GM10266 (cell line): ENCODE measurements around the gene ZNF384.
A peak's percentile ranks its signal among the peaks of the same experiment; 100 is the strongest.

ENCODE experiments used
- DNase-seq: peaks from one replicate; pipeline ENCODE4 v3.0.0; 2012; ENCODE audit errors: extremely low spot score
- TF ChIP-seq, protein P1 (sequence below): IDR thresholded peaks from 2 replicates; pipeline ENCODE4 v1.5.1; 2012; ENCODE audit warnings: mild to moderate bottlenecking, low read depth; ENCODE audit not compliant: control insufficient read depth, insufficient read depth; ENCODE audit errors: missing control alignments

The ZNF384 gene

DNA sequence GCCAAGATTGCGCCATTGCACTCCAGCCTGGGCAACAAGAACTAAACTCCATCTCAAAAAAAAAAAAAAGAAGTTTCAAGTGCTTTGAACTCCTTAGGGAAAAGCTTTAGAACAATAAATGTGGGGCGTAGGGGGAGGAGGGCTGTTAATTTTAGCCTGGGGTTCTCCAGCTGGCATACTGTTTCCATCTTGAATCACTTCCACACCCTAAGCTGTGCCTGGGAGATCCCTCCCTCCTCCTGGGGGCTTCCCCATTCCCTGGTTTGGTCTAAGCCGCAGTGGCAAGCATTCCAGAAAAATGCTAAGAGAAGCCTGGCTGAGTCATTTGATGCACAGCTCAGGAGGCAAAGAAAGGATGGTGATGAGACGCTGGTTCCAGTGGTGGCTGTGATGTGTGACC is 2.3 kb upstream of the ZNF384 start:
- TF ChIP-seq, protein P1, sequence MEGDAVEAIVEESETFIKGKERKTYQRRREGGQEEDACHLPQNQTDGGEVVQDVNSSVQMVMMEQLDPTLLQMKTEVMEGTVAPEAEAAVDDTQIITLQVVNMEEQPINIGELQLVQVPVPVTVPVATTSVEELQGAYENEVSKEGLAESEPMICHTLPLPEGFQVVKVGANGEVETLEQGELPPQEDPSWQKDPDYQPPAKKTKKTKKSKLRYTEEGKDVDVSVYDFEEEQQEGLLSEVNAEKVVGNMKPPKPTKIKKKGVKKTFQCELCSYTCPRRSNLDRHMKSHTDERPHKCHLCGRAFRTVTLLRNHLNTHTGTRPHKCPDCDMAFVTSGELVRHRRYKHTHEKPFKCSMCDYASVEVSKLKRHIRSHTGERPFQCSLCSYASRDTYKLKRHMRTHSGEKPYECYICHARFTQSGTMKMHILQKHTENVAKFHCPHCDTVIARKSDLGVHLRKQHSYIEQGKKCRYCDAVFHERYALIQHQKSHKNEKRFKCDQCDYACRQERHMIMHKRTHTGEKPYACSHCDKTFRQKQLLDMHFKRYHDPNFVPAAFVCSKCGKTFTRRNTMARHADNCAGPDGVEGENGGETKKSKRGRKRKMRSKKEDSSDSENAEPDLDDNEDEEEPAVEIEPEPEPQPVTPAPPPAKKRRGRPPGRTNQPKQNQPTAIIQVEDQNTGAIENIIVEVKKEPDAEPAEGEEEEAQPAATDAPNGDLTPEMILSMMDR, result no peak
- no peak for DNase-seq

DNA sequence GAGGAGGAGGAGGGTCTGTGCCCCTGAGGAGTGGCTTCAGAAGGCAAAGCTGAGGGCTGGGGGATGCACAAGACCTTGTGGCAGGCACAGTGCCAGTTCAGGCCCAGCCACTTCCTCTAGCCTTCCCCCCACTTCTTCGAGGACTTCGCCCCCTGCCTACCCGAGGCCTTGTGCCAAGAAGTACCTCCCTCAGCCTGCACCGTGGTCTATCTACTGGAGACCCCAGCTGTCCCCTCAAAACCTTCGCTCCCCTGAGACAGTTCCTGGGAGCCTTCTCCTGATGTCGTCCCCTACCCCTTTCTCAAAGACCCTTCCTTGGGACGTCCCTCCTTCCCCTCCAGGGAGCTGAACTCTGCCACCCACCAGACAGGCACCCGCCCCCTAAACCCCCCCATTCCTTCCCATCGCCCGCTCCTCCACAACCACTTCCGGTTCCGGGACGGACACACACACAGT is 604 bp downstream of the ZNF384 start:
- DNase-seq, result peak; percentile 36
- TF ChIP-seq, protein P1, result no peak

DNA sequence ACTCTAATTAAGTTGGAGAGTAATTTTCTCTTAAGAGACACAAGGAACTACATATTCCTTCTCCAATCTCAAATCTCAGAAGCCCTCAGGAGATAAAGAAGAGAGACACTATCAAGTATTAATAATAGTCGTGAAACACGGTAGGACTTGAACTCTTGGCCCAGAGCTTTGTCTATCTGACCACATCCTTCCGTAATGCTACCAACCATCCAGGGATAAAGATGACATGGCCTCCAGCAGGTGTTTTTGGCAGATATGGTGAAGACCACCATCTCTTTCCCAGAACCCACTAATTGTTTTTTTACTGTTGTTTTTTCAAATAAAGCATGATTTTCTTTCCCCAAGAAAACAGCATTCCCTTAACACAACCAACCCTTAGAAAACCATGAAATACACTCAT is 3.4 kb downstream of the ZNF384 start:
- no peak for DNase-seq
- TF ChIP-seq, protein P1, result no peak

DNA sequence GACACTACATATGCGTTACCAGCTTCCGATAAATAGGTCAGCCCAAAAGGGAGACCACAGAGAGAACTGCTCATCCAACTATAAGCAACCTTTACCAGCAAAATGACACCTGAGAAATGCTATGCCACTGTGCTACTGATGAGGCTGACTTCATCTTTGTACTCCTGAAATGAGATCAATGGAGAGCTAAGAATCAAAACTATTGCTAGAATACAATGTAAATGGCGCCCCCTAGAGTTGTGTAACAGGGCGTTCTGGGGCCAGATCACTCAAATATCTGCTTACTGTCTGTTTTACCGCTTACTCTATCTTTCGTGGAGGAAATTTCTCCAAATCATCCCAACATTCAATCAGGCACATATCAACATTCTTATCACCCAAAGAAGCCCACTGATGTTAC is 4.6 kb downstream of the ZNF384 start:
- TF ChIP-seq, protein P1, result peak; percentile 49
- DNase-seq, result peak; percentile 44

DNA sequence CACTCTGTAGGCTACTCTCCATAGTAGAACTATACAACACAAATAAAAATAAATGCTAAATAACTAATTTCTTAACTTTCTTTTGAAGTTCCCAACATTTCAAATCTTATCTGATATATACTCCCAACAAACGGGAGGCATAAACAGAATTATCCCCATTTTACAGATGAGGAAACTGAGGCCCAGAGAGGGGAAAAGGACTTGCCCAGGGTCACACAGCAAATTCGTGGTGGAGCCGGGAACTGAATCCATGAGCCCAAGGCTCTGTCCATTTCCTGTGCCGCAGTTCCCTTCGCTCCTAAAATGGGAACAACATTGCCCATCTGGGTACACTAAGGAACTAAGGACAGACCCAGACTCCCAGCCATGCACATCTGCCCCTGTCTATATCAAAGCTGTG is 12.2 kb downstream of the ZNF384 start:
- TF ChIP-seq, protein P1, result no peak
- no peak for DNase-seq

DNA sequence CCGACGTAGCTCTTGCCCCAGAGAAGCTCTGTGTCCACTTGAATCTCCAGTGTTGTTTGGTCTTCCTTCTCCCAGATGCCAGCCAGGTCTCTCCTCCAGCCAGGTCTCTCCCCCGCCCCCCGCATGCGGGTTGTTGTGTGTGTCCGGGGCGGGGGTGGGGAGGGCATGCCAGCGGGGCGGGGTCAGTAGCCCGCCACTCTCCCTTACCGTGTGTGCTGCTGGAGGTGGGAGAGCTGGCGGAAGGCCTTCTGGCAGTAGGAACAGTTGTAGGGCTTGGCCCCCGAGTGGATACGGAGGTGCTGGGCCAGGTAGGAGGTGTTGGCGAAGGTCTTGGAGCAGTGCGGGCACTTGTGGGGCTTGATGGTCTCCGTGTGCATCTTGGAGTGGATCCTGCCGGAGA is 17.0 kb downstream of the ZNF384 start:
- TF ChIP-seq, protein P1, result no peak
- no peak for DNase-seq

DNA sequence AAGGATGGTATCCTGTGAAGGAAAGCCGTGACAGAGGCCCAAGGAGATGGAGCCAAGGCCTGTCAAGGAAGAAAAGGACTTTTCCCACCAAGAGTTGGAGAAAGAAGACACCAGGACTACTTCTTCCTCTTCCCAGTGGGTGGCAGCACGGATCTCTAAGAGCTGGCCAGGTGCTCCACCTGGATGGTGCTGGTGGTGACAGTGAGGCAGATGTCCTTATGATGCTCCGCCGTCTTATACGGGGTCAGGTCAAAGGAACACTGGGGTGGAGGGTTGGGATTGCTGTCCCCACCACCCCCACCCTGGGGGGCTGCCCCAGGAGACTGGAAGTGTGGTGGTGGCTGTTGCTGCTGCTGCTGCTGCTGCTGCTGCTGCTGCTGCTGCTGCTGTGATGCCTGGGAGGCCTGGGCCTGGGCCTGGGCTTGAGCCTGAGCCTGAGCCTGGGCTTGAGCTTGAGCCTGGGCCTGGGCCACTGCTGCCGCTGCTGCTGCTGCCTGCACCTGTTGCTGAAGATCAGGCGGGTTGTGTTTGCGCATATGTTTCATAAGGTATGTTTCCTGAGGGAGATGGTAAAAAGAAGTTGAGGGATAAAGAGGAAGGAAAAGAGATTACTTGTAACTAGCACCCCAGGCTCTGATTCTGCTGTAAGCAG is 21.5 kb downstream of the ZNF384 start:
- TF ChIP-seq, protein P1, result peak; percentile 44
- DNase-seq, result no peak
